Adrenal gland (tissue), 5 donors: ENCODE measurements around the gene LZTR1.

Source experiments
- CTCF ChIP-seq, 6 experiments: fragments of 450-650 bp in 4 of 6; fragments of 200-600 bp in 2 of 6; sonication (generic) in 1 of 6; IDR thresholded peaks; 1 replicate in 5 of 6; 2 replicates in 1 of 6; pipeline versions ENCODE4 v1.5.1 to v1.8.0; 2016 to 2021; ENCODE audit warnings: antibody characterized with exemption in 6 of 6, mild to moderate bottlenecking in 2 of 6, moderate library complexity in 1 of 6
- POLR2A ChIP-seq, 2 donors: fragments of 450-650 bp; IDR thresholded peaks; one replicate each; pipeline ENCODE4 v1.6.1; 2017; ENCODE audit warnings: antibody characterized with exemption in 2 of 2, mild to moderate bottlenecking in 2 of 2, moderate library complexity in 1 of 2
- donor health status: DM: no; HTN: no; CAD: no.

- no peak for TF ChIP-seq POLR2A (IDR thresholded peaks at IDR 0.05)
- TF ChIP-seq CTCF (IDR thresholded peaks at IDR 0.05), result no peak
Measured at GRCh38 chr22:20976291-20976877, 5.7 kb upstream of the LZTR1 start.
